ENCODE data around the gene EEFSEC. TPM values are rescaled to one million over a fixed set of nuclear protein-coding genes. Genes with fewer than 3 reads are reported as not detected.

The EEFSEC gene
- total RNA-seq, 1 experiment from 2014 or later: 9.5 TPM

DNA sequence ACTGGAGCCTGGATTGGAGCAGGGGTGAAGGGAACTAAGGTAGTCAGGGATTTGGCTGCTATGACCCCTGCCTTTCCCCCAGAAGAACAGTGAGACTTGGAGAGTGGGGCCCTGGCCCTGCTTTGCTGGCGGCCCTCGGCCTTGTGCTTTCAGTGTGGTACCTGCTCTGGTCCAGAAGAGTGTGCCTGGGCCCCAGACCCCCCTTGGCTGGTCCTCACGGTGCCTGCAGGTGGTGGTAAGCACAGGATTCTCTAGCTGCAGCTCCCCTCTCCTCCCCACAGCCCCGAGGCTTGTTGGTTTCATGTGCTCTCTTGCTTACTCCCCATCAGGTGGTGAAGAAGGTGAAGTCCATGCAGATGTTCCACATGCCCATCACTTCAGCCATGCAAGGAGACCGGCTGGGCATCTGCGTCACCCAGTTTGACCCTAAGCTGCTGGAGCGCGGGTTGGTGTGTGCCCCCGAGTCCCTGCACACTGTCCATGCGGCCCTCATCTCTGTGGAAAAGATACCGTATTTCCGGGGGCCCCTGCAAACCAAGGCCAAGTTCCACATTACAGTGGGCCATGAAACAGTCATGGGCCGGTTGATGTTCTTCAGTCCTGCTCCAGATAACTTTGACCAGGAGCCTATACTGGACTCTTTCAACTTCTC, 187.7 kb downstream of the EEFSEC start:
- Histone ChIP-seq H3K4me2 (ENCODE audit: insufficient read depth, insufficient read length, low read length) (no peak overlapping the region), H3K18ac (ENCODE audit: insufficient read length, low read depth, low read length) (no peak overlapping the region), H3K14ac (ENCODE audit: insufficient read depth, low read length) (no peak overlapping the region), H3K23me2 (ENCODE audit: insufficient read length, low read depth, low read length, poor library complexity, severe bottlenecking) (no peaks in the 10 kb centered on the region), H2BK5ac (ENCODE audit: insufficient read length, low read length) (no peak overlapping the region), H3K23ac (ENCODE audit: insufficient read length, low read depth, low read length) (no peak overlapping the region), H3K9me3 (ENCODE audit: control insufficient read depth, low read depth, low read length) (no peaks in the 10 kb centered on the region), H3K27ac (ENCODE audit: insufficient read length, low read depth, low read length) (no peak overlapping the region), H2AFZ (ENCODE audit: low read length) (no peak overlapping the region), H2AK5ac (ENCODE audit: insufficient read length, low read length) (no peak overlapping the region), H3K56ac (ENCODE audit: insufficient read length, low read depth, low read length) (no peak overlapping the region), H3K4me1 (ENCODE audit: insufficient read depth, low read length) (no peaks in the 10 kb centered on the region), H3K79me2 (ENCODE audit: insufficient read depth, low read length) (no peaks in the 10 kb centered on the region), H4K20me1 (ENCODE audit: control insufficient read depth, insufficient read depth, insufficient read length) (peaks cover 2% of the 10 kb centered on the region), H4K91ac (ENCODE audit: insufficient read length, low read depth, low read length) (no peak overlapping the region), H3K27me3 (ENCODE audit: insufficient read depth, low read length) (no peaks in the 10 kb centered on the region), H3K79me1 (ENCODE audit: insufficient read depth, low read depth, low read length, poor library complexity, severe bottlenecking) (no peaks in the 10 kb centered on the region), H3T11ph (ENCODE audit: low read length) (no peak overlapping the region), H2BK15ac (ENCODE audit: low read depth, low read length) (no peak overlapping the region), H2BK120ac (ENCODE audit: low read depth, low read length, poor library complexity, severe bottlenecking) (no peak overlapping the region), H4K8ac (replicated peaks; ENCODE audit: insufficient read length, low read depth, low read length) (no peak overlapping the region), H3K4ac (ENCODE audit: low read depth, low read length) (no peak overlapping the region), H2BK20ac (ENCODE audit: low read depth, low read length, poor library complexity, severe bottlenecking) (no peak overlapping the region), H2BK12ac (ENCODE audit: insufficient read length, low read depth, low read length) (no peak overlapping the region), H3K9ac (ENCODE audit: extremely low read depth, insufficient read length, low read length) (no peak overlapping the region), H4K5ac (ENCODE audit: insufficient read length, low read depth, low read length) (no peak overlapping the region)
- Mint-ChIP-seq H3K36me3 (ENCODE audit: insufficient read depth in 1 of 3, low read depth in 3 of 3) (no peaks in the 10 kb centered on the region; a peak in 2 of 7 replicates), H3K27me3 (ENCODE audit: low read depth) (no peaks in the 10 kb centered on the region), H3K27ac (peak overlapping the region in 1 of 3 experiments; percentile 61; a peak in 1 of 7 replicates), H3K4me3 (no peak overlapping the region; a peak in 1 of 5 replicates), H3K4me1 (peaks cover 5 to 10% of the 10 kb centered on the region in 2 experiments), H3K9me3 (no peaks in the 10 kb centered on the region)
- WGBS (ENCODE audit: extremely low coverage, insufficient read length, low lambda C conversion rate): no CpG with 5 or more reads among the region's 13 CpGs
- no peak for DNase-seq
- TF ChIP-seq, protein P1, sequence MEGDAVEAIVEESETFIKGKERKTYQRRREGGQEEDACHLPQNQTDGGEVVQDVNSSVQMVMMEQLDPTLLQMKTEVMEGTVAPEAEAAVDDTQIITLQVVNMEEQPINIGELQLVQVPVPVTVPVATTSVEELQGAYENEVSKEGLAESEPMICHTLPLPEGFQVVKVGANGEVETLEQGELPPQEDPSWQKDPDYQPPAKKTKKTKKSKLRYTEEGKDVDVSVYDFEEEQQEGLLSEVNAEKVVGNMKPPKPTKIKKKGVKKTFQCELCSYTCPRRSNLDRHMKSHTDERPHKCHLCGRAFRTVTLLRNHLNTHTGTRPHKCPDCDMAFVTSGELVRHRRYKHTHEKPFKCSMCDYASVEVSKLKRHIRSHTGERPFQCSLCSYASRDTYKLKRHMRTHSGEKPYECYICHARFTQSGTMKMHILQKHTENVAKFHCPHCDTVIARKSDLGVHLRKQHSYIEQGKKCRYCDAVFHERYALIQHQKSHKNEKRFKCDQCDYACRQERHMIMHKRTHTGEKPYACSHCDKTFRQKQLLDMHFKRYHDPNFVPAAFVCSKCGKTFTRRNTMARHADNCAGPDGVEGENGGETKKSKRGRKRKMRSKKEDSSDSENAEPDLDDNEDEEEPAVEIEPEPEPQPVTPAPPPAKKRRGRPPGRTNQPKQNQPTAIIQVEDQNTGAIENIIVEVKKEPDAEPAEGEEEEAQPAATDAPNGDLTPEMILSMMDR (conservative IDR thresholded peaks at IDR 0.05): no peak
